ENCODE measurements around the gene RNF32.

DNA sequence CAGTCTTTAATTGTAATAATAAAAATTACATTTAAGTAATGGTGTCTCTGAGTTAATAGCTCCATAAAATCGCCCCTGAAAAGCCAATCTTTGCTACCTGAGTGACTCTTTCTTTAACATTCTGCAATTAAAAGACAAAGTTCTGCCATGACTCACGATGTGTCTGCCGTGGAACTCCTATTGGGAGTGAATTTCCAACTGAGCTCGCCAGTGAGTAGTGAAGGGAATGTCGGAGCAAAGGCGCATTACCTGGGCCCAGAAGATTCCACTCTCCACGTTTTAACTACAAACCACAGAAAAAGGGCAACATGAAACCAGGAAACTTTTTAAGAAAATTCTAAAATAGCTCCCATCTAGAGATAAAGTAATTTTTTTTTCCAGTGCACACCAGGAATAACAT, 36.9 kb upstream of the RNF32 start:
- TF ChIP-seq REST (IDR thresholded peaks at IDR 0.05; ENCODE audit: insufficient read depth in 1 of 2, low read depth in 2 of 2, low read length in 1 of 2) (no peak), POLR2AphosphoS5 (IDR thresholded peaks at IDR 0.05; ENCODE audit: low read depth, low read length) (no peak), SIN3A (IDR thresholded peaks at IDR 0.05; ENCODE audit: borderline replicate concordance, insufficient read depth, low read depth, low read length) (no peak), TCF7L2 (IDR thresholded peaks at IDR 0.05; ENCODE audit: low read depth, low read length) (no peak)
- TF ChIP-seq, protein P1, sequence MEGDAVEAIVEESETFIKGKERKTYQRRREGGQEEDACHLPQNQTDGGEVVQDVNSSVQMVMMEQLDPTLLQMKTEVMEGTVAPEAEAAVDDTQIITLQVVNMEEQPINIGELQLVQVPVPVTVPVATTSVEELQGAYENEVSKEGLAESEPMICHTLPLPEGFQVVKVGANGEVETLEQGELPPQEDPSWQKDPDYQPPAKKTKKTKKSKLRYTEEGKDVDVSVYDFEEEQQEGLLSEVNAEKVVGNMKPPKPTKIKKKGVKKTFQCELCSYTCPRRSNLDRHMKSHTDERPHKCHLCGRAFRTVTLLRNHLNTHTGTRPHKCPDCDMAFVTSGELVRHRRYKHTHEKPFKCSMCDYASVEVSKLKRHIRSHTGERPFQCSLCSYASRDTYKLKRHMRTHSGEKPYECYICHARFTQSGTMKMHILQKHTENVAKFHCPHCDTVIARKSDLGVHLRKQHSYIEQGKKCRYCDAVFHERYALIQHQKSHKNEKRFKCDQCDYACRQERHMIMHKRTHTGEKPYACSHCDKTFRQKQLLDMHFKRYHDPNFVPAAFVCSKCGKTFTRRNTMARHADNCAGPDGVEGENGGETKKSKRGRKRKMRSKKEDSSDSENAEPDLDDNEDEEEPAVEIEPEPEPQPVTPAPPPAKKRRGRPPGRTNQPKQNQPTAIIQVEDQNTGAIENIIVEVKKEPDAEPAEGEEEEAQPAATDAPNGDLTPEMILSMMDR (IDR thresholded peaks at IDR 0.05) = no peak
